Activated CD8-positive, alpha-beta memory T cell treated with anti-CD3 and anti-CD28 coated beads for 36 hours (primary cell): ENCODE results near the gene EGFL7. TPM values are rescaled to one million over a fixed set of nuclear protein-coding genes. Genes with fewer than 3 reads are reported as not detected.

Experiments used
- CTCF ChIA-PET: fragments of 350-600 bp; sonication (Branson Sonifier 250); formaldehyde crosslinking; loops from one replicate; lab custom pipeline; 2021; ENCODE audit warnings: antibody characterized with exemption; lab: Charles Lee
- POLR2A ChIA-PET: fragments of 350-600 bp; sonication (Branson Sonifier 250); formaldehyde crosslinking; loops from one replicate; lab custom pipeline; 2021; ENCODE audit warnings: antibody characterized with exemption; lab: Charles Lee
- total RNA-seq, 2 experiments: library from RNA; stranded (reverse); gene quantifications; one replicate each; pipeline ENCODE4 v1.2.3, GENCODE V29; 2021

Gene EGFL7
- total RNA-seq, 2 experiments from 2014 or later, result 0.69 to 0.70 TPM

DNA sequence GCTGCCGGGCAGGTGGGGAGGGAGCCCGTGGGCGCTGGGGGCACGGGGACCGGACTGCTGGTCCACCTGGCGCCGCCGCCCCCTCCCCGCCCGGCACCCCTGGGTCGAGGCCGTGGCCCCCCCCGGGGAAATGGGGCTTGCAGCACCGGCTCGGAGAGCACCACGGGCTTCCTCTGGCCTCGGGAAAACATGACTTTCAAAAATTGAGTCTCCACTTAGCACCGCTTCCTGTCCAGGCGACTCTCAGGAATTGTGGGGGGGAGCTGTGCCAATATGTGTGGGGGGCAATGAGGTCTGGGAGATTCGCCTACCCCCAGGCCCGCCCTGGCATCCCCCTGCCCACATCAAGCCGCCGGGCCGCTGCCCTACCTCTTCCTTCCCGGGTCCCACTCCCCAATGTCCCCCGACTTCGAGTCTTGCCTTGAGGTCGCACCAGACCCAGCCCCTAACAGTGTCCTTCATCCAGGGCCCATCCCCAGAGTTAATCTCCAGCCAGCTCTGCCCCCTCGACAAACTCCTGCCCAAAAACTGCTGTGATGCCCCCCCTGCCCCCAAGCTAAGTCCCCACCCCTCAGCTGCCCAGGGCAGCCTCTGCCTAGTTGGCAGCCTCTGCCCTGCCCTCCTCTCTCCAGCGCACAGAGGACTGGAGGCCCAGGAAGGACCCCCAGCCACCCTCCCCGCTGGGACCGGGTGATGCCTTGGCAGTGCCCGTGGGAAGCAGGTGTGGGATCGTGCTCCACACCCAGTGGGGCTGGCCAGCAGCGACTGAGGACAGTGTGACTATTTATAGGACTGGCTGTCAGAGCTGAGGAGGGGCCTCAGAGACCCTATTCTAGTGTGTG is 3.9 kb downstream of the EGFL7 start:
- CTCF ChIA-PET, result interaction anchor here (0.6 to 1.3 kb wide), 4 partner anchors 10 to 421 kb away, joined by 3 to 4 read pairs (median 4); no protein-coding TSS in a partner anchor

DNA sequence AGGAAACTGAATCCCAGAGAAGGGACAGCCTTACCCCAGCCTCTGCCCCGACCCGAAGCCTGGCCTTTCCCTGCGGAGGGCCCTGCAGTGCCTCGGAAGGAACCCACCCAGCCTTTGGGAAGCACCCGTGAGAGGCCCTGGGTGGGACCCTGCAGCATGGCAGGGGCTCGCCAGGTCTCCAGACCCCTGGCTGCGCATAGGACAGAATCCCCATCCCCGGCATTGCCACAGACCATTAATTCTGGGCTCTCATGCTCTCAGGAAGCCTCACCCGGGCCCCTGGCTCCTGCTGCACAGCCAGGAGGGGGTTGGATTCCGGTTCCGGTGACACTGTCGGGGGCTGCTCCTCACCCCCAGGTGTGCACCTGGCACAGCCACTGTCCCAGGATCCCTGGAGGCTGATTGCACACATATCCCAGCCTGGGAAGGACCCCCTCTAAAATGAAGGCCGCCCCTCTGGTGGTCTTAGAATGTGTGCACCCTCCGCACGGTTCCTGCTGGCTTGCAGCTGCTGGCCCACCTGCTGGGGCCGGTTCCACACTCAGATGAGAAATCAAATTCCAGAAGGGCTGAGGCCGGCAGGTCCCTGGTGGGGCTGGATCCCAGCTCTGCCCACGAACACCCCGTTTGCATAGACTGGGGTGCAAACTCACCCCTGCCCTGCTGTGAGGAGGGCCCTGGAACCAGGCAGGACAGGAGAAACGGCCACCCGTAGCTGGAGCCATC is 4.7 kb downstream of the EGFL7 start:
- POLR2A ChIA-PET, result interaction anchor here (0.5 kb wide), 1 partner anchor 305 kb away, joined by 3 read pairs; no protein-coding TSS in a partner anchor

More for the DNA sequence above, 3.9 kb downstream of the EGFL7 start:
- POLR2A ChIA-PET, result interaction anchor here (0.5 kb wide), 1 partner anchor 304 kb away, joined by 3 read pairs; no protein-coding TSS in a partner anchor

GRCh38 chr9:136667940-136668760 is 5.4 kb downstream of the EGFL7 start:
- ChIA-PET POLR2A (no interaction called here), CTCF (no interaction called here)

More for the DNA sequence above, 4.7 kb downstream of the EGFL7 start:
- CTCF ChIA-PET, result interaction anchor here (0.6 to 1.3 kb wide), 3 partner anchors 30 to 421 kb away, joined by 3 to 4 read pairs (median 3); no protein-coding TSS in a partner anchor

GRCh38 chr9:136668983-136669790 is 6.5 kb downstream of the EGFL7 start:
- CTCF ChIA-PET, result no interaction called here

DNA sequence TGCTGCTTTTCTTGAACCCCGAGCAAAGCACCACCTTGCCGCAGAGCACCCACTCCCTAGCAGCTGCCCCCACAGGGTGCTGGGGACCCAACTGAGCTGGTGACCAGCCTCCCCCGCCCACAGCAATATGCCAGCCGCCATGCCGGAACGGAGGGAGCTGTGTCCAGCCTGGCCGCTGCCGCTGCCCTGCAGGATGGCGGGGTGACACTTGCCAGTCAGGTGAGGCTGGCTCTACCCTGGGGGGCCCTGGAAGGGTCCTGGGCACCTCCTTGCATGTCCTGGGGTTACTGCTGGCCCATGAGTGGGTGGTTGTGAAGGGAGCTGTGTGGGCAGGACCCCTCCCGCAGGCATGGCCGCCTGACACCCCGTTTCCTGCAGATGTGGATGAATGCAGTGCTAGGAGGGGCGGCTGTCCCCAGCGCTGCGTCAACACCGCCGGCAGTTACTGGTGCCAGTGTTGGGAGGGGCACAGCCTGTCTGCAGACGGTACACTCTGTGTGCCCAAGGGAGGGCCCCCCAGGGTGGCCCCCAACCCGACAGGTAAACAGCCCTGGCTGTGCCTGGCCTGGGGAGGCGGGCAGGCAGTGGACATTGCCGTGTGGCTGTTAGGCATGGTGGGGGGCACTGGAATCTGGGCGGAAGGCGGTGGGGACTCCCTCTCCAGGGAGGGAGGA is 7.2 kb downstream of the EGFL7 start:
- POLR2A ChIA-PET, result no interaction called here
- CTCF ChIA-PET, result no interaction called here

More at GRCh38 chr9:136668983-136669790, 6.5 kb downstream of the EGFL7 start:
- POLR2A ChIA-PET, result no interaction called here

DNA sequence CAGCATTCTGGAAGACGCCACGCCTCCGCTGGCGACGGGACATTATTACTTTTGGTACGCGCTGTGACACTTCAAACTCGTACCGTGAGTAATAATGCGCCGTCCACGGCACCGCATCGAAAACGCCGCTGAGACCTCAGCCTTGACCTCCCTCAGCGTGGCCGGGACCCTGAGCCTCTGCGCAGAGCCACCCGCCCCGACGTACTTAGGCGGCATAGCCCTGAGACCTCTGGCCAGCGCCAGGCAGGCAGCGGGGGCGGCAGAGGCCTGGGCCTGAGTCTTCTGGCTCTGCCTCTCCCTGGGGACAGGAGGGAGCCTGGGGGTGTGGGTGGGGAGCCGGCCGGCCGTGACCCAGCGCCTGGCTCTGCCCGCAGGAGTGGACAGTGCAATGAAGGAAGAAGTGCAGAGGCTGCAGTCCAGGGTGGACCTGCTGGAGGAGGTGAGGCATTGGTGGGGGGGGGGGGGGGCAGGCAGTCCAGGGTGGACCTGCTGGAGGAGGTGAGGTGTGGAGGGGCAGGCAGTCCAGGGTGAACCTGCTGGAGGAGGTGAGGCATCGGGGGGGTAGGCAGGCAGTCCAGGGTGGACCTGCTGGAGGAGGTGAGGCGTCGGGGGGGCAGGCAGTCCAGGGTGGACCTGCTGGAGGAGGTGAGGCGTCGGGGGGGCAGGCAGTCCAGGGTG is 8.0 kb downstream of the EGFL7 start:
- CTCF ChIA-PET, result interaction anchor here (0.9 to 2.7 kb wide), 8 partner anchors 12 to 186 kb away, joined by 3 to 13 read pairs (median 6); partner anchors contain the start of gene AGPAT2
- POLR2A ChIA-PET, result no interaction called here

DNA sequence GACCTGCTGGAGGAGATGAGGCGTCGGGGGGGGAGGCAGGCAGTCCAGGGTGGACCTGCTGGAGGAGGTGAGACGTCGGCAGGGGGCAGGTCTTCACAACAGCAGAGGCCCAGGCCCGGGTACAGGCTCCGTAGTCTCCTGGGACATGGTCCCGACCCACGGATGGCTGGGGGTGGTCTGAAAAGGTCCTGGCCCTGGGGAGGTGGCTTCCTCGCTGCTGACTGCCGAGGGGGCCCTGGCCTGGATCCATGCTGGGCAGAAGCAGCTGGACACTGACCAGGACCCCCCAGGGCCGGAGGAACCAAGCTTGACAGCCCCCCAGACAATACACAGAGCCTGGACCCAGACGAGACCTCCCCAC is 8.5 kb downstream of the EGFL7 start:
- POLR2A ChIA-PET, result interaction anchor here (1.0 kb wide), 1 partner anchor 51 kb away, joined by 3 read pairs; no protein-coding TSS in a partner anchor
- CTCF ChIA-PET, result interaction anchor here (0.6 to 2.7 kb wide), 14 partner anchors 9 to 246 kb away, joined by 3 to 13 read pairs (median 4); partner anchors contain the start of gene AGPAT2

GRCh38 chr9:136671646-136672430 is 9.1 kb downstream of the EGFL7 start:
- ChIA-PET POLR2A (interaction anchor here (1.0 kb wide), 1 partner anchor 50 kb away, joined by 3 read pairs; no protein-coding TSS in a partner anchor), CTCF (interaction anchor here (0.6 to 2.7 kb wide), 18 partner anchors 8 to 247 kb away, joined by 3 to 13 read pairs (median 4); partner anchors contain the start of gene AGPAT2)

GRCh38 chr9:136672431-136673087 is 9.8 kb downstream of the EGFL7 start:
- ChIA-PET CTCF (interaction anchor here (0.8 to 2.7 kb wide), 12 partner anchors 8 to 247 kb away, joined by 3 to 13 read pairs (median 4); partner anchors contain the start of gene AGPAT2), POLR2A (interaction anchor here (1.0 kb wide), 1 partner anchor 50 kb away, joined by 3 read pairs; no protein-coding TSS in a partner anchor)

GRCh38 chr9:136673088-136673974 is 10.6 kb downstream of the EGFL7 start:
- ChIA-PET CTCF (interaction anchor here (1.0 to 2.7 kb wide), 5 partner anchors 13 to 189 kb away, joined by 3 to 12 read pairs (median 3); no protein-coding TSS in a partner anchor), POLR2A (no interaction called here)

GRCh38 chr9:136673975-136674785 is 11.5 kb downstream of the EGFL7 start:
- POLR2A ChIA-PET, result interaction anchor here (1.0 kb wide), 1 partner anchor 54 kb away, joined by 4 read pairs; no protein-coding TSS in a partner anchor
- CTCF ChIA-PET, result interaction anchor here (1.1 to 2.0 kb wide), 2 partner anchors 55 to 190 kb away, joined by 3 to 6 read pairs; no protein-coding TSS in a partner anchor

- POLR2A ChIA-PET, result interaction anchor here (1.0 kb wide), 1 partner anchor 53 kb away, joined by 4 read pairs; no protein-coding TSS in a partner anchor
- CTCF ChIA-PET, result interaction anchor here (1.1 to 2.0 kb wide), 2 partner anchors 55 to 190 kb away, joined by 3 to 6 read pairs; no protein-coding TSS in a partner anchor
Measured at GRCh38 chr9:136674786-136675349, 12.2 kb downstream of the EGFL7 start.
